GM19397 (cell line): ENCODE data around the gene PAX2.

Experiments
- ATAC-seq: cut with Tn5 transposase; IDR thresholded peaks from one replicate; pipeline ENCODE4 v1.9.1; 2021; ENCODE audit warnings: mild to moderate bottlenecking, moderate library complexity; ENCODE audit not compliant: unreplicated experiment

Gene PAX2

GRCh38 chr10:100782461-100783244 lies 37.3 kb downstream of the PAX2 start:
- no peak for ATAC-seq

DNA sequence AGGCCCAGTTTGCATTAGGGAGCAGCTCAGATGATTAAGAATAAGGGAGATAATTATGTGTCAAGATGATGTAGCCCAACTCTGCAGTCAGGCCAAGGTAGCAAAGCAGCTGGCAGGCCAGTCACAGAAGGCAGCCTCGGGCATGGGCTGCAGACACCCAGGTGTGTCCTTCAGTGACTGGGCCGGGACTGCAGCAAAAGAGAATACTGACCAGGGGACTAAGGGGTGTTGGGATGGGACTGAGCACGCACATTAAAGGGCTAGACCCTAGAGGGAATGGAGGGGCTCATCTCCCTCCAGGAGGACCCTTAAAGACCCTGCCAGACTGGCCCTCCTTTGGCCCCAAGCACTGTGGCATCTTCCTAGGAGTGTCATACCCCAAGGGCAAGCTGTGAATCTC lies 38.7 kb downstream of the PAX2 start:
- no peak for ATAC-seq

DNA sequence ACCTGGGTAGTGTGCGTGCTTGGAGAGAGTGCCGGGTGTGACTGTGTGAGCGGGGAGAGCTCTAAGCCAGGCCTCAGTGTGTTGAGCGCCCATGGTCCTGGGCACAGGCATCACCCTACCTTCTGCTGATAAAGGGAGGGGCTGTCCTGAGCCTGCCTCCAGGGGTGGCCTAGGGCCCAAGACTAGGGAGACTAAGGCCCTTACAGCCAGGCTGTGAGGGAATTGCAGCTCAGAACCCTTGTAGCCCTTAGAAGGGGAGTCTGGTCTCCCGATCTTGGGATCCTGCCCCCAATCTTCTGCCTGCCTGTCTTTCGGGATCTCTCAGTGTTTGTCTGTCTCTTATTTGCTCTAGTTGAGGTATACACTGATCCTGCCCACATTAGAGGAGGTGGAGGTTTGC lies 41.2 kb downstream of the PAX2 start:
- no peak for ATAC-seq

- ATAC-seq = no peak
Observed at GRCh38 chr10:100788002-100788903, 42.9 kb downstream of the PAX2 start.

DNA sequence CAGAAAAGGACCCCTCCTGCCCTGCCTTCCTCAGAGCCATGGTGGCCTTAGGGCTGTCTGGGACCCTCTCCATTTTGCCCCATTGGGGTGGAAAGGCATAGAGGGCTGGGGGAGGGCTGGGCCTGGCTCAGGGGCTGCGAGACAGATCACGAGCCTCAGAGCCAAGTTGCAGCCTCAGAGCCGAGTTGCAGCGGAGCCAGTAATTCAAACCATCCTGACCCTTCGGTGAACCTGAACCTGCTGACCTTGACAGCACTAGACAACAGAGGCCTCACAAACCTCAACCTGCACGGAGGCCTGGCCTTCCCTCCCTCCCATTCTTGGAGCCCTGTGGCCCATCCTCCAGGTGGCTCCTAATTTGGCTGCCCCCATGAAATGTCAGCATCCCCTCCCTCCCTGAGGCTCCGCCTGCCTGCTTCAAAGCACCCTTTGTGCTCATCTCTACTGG lies 45.4 kb downstream of the PAX2 start:
- ATAC-seq = no peak

DNA sequence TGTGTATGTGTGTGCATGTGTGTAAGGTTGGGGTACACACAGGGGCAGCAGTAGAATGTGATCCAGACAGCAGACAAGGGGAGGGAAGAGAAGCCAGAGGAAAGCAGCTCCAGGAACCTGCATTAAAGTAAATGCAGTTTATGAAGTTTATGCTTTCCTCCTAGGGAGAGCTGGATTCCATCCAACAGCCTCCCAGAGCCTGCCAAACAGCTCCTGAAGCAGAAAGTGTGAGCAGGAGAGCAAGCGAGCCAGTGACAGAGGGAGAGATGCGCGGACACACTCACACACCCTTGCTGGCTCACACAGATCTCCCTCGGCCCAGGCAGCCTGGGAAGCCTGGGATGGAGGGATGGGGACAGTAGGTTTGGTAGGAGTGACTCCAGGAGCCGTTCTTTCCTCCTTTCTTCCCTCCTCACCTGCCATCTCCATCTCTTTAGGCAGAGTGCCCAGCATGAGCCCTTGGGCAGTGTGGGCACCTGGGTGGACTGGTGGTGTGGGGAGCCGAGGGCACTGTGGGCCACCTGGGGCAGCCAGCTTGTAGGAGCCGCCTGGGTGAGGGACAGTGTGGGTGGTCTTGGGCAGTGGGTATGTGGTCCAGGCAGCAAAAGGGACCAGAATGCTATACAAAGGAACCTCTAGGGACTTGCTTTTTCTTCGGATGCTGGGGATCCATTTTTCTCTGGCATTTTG lies 46.1 kb downstream of the PAX2 start:
- ATAC-seq = no peak

- no peak for ATAC-seq
Observed at GRCh38 chr10:100792574-100792973, 47.2 kb downstream of the PAX2 start.

- ATAC-seq = no peak
Observed at GRCh38 chr10:100793055-100793454, 47.7 kb downstream of the PAX2 start.

- ATAC-seq = no peak
Observed at GRCh38 chr10:100799881-100800280, 54.5 kb downstream of the PAX2 start.

DNA sequence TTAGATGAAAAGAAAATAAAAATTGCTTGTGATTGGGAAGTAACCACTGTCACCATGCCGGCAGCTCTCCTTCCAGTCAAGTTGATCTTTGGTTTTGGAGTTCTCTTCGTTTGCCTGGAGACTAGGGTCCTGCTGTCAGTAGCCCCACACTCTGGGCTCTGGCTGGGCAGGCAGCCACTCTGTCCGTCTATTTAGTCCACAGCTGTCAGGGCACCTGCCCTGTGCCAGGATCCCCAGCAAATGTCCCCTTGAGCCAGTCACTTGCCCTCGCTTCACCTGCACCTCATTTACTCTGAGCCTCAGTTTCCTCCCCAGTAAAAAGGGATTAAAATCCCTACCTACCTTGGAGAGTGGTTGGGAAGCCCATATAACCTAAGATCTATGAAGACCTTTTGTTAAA lies 55.5 kb downstream of the PAX2 start:
- no peak for ATAC-seq

DNA sequence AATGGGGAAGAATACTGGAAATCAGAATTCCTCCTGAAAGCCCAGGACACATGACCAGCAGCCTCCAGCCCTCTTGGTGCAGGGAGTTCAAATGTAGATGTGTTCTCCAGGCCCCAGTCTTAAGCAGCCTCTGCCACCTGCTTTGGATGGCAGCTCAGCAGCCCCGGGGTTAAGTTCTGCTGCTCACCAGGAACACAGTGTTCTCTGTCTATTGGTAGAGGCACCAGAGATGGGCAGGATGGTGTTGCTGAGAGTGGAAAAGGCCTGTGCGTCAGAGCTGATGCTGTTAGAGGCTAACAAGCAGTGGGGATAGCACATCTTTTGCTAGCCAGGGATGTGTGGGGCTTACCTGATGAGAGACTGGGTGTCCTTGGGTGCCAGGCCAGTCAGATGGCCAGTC lies 56.8 kb downstream of the PAX2 start:
- no peak for ATAC-seq

GRCh38 chr10:100802607-100803006 lies 57.2 kb downstream of the PAX2 start:
- no peak for ATAC-seq

- ATAC-seq = no peak
Observed at GRCh38 chr10:100803492-100803891, 58.1 kb downstream of the PAX2 start.

DNA sequence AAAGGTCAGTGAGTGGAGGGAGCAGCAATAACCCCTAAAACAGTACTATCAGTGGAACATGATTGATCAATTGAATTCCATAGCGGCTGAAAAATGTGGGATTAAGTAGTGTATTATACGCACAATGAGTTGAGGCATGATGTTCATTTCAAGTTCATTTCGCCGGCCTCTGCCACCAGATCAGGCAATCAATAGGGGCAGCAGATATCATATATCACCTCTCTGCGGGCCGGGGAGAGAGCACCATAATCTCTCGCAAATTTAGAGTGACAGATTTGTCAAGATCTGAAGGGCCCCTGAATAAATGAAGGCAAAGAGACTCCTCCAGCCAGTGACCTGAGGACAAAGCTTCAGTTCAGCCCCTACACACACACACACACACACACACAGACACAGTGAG lies 58.5 kb downstream of the PAX2 start:
- no peak for ATAC-seq

DNA sequence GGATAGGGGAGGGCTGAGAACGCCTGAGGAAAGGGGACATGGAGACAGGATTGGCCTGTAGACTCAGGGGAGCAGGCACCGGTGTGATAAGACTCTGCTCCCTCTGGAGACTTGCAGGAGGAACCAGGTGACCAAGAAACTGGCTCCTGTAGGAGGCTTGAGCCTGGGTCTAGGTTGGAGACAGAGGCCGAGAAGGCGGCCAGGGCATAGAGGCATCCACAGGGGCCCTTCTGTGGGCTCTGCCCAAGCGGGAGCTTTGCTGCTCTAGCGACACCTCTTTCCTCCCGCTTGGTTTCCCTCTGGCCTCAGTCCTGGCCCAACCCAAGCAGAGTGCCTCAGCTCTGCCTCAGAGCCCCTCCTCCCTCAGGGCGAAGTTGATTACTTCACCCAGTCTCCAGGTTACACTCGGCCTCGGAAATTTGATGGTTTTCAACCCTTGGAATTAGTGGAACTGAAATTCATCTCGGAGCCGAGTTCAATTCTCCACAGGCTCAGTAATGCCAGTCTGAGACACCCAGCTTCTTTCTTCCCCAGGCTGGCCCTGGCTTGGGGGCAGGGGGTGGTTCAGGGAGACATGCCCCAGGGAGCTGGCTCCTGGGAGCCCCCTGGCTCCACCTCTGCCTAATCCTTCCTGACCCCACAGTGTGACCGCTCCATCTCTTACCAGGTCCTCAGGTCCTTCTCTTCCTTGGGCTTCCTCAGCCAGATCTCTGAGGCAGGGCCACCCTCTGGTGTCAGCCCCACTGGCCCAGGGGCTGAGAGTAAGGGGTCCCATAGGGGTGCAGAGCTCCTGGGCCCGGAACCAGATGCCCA lies 60.4 kb downstream of the PAX2 start:
- no peak for ATAC-seq

GRCh38 chr10:100806356-100806645 lies 60.9 kb downstream of the PAX2 start:
- ATAC-seq = no peak

GRCh38 chr10:100807241-100807951 lies 62.0 kb downstream of the PAX2 start:
- ATAC-seq = no peak

DNA sequence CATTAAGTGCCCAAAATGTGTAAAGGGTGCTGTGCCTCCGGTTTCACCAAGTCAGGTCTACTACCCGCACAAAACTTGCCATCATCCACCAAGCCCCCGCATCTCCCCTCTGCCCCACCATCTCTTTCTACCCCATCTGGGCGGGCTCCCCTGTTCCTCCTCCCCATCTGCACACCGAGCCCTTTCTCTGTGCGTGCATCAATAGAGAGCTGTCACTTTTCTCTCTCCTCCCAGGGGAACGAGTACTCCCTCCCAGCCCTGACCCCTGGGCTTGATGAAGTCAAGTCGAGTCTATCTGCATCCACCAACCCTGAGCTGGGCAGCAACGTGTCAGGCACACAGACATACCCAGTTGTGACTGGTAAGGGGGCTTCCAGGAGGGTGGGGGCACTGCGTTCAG lies 63.5 kb downstream of the PAX2 start:
- ATAC-seq = no peak

GRCh38 chr10:100810091-100810834 lies 64.9 kb downstream of the PAX2 start:
- no peak for ATAC-seq

DNA sequence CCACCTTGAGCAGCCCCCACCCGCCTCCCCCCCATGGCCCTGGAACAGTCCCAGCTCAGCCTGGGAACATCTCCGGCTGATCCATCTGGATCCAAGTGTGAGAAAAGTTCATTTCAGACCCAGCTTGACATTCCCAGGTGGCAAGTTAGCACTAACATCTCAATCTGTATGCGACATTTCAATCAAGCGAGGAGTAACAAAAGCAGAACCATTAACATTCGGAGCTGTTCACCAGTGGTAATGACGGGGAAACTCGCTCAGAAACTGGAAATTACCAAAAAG lies 65.4 kb downstream of the PAX2 start:
- no peak for ATAC-seq
